LNCaP clone FGC (cell line): Measurements from ENCODE around the gene FCAR.

Experiments
- DNase-seq: peaks from one replicate; pipeline ENCODE4 v3.0.0-alpha.2; 2011; ENCODE audit warnings: low read depth
- H3K4me3 ChIP-seq: 2 replicates; pipeline ENCODE4 v1.5.1; 2011; ENCODE audit warnings: mild to moderate bottlenecking, low read depth, low read length, control low read depth
- CTCF ChIP-seq: IDR thresholded peaks from 2 replicates; pipeline ENCODE4 v1.5.1; 2012; ENCODE audit warnings: mild to moderate bottlenecking; ENCODE audit not compliant: control insufficient read depth, insufficient read depth; ENCODE audit errors: extremely low read depth

Gene FCAR

GRCh38 chr19:54871696-54872095 is 2.3 kb upstream of the FCAR start:
- TF ChIP-seq CTCF: no peak
- H3K4me3 ChIP-seq: no peak overlapping the region
- DNase-seq: no peak

GRCh38 chr19:54875506-54875905 is 1.5 kb downstream of the FCAR start:
- DNase-seq: no peak
- no peak for TF ChIP-seq CTCF
- no peak overlapping the region for H3K4me3 ChIP-seq

- DNase-seq: no peak
- TF ChIP-seq CTCF: no peak
- no peak overlapping the region for H3K4me3 ChIP-seq
These were observed 3.4 kb downstream of the FCAR start for GRCh38 chr19:54877471-54877870.

- no peak overlapping the region for H3K4me3 ChIP-seq
- no peak for DNase-seq
- no peak for TF ChIP-seq CTCF
These were observed 7.8 kb downstream of the FCAR start for GRCh38 chr19:54881884-54882283.

- TF ChIP-seq CTCF: peak; percentile 30; the same call in 1 of the 2 replicates
- H3K4me3 ChIP-seq: no peak overlapping the region
- no peak for DNase-seq
These were observed 8.7 kb downstream of the FCAR start for GRCh38 chr19:54882758-54883157.

GRCh38 chr19:54883228-54883627 is 9.2 kb downstream of the FCAR start:
- H3K4me3 ChIP-seq: no peak overlapping the region
- DNase-seq: no peak
- no peak for TF ChIP-seq CTCF

GRCh38 chr19:54888239-54888638 is 14.2 kb downstream of the FCAR start:
- no peak overlapping the region for H3K4me3 ChIP-seq
- DNase-seq: no peak
- no peak for TF ChIP-seq CTCF
